Measurements from ENCODE around the gene UBALD1.

Gene UBALD1

GRCh38 chr16:4591191-4591590 is 23.5 kb downstream of the UBALD1 start:
- H3K4me2 ChIP-seq (ENCODE audit: low read depth, low read length), result no peak overlapping the region
- peaks cover 22% of the 10 kb centered on the region for H3K27me3 ChIP-seq (replicated peaks; ENCODE audit: insufficient read depth, low read length)
- no peak overlapping the region for H2AFZ ChIP-seq (ENCODE audit: low read length)
- TF ChIP-seq EZH2phosphoT487 (IDR thresholded peaks at IDR 0.05; ENCODE audit: low read length) (no peak), EZH2 (optimal IDR thresholded peaks at IDR 0.05; ENCODE audit: low read depth, low read length) (no peak), CTCF (IDR thresholded peaks at IDR 0.05; ENCODE audit: low read length) (no peak)
- no peaks in the 10 kb centered on the region for H3K9me3 ChIP-seq (replicated peaks; ENCODE audit: insufficient read depth, low read length)
- no peak overlapping the region for H3K27ac ChIP-seq (ENCODE audit: low read length)
- DNase-seq, result no peak
- no peaks in the 10 kb centered on the region for H3K79me2 ChIP-seq (ENCODE audit: low read length)
- H3K4me1 ChIP-seq (ENCODE audit: low read length), result no peaks in the 10 kb centered on the region
- H3K36me3 ChIP-seq (replicated peaks; ENCODE audit: insufficient read depth, low read length), result no peaks in the 10 kb centered on the region
- no peak overlapping the region for H3K4me3 ChIP-seq (ENCODE audit: low read length)
- H3K9me2 ChIP-seq (replicated peaks; ENCODE audit: insufficient read depth, low read length), result no peaks in the 10 kb centered on the region
- no peaks in the 10 kb centered on the region for H3F3A ChIP-seq (ENCODE audit: insufficient read depth, low read length)
- no peak overlapping the region for H3K9ac ChIP-seq (ENCODE audit: low read length)
- H4K20me1 ChIP-seq (ENCODE audit: insufficient read depth, low read length), result no peaks in the 10 kb centered on the region

GRCh38 chr16:4588961-4589360 is 25.7 kb downstream of the UBALD1 start:
- TF ChIP-seq EZH2 (optimal IDR thresholded peaks at IDR 0.05; ENCODE audit: low read depth, low read length) (no peak), CTCF (IDR thresholded peaks at IDR 0.05; ENCODE audit: low read length) (no peak)

DNA sequence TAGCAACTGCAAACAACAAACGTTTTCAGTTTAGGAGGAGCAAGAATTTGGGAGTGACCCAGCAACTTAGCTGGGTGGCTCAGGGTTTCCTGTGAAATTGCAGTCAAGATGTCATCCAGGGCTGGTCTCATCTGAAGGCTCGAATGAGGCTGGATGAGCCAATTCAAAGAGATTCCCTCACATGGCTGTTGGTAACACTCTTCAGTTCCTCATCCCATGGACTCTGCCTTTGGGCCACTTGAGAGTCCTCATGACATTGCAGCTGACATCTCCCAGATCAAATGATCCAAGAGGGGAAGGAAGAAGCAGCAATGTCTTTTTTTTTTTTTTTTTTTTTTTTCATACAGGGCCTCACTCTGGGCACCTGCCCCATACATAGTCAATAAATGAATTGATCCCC is 26.3 kb downstream of the UBALD1 start:
- H3K27me3 ChIP-seq (replicated peaks; ENCODE audit: insufficient read depth, low read length), result no peaks in the 10 kb centered on the region
- no peak for DNase-seq
- TF ChIP-seq EZH2 (optimal IDR thresholded peaks at IDR 0.05; ENCODE audit: low read depth, low read length) (no peak), EZH2phosphoT487 (IDR thresholded peaks at IDR 0.05; ENCODE audit: low read length) (no peak), CTCF (IDR thresholded peaks at IDR 0.05; ENCODE audit: low read length) (no peak)
- no peak overlapping the region for H3K27ac ChIP-seq (ENCODE audit: low read length)
- no peak overlapping the region for H3K4me2 ChIP-seq (ENCODE audit: low read depth, low read length)
- no peaks in the 10 kb centered on the region for H3K4me1 ChIP-seq (ENCODE audit: low read length)
- no peaks in the 10 kb centered on the region for H3K79me2 ChIP-seq (ENCODE audit: low read length)
- no peaks in the 10 kb centered on the region for H3F3A ChIP-seq (ENCODE audit: insufficient read depth, low read length)
- H2AFZ ChIP-seq (ENCODE audit: low read length), result no peak overlapping the region
- no peaks in the 10 kb centered on the region for H4K20me1 ChIP-seq (ENCODE audit: insufficient read depth, low read length)
- no peaks in the 10 kb centered on the region for H3K9me2 ChIP-seq (replicated peaks; ENCODE audit: insufficient read depth, low read length)
- H3K9me3 ChIP-seq (replicated peaks; ENCODE audit: insufficient read depth, low read length), result no peaks in the 10 kb centered on the region
- no peak overlapping the region for H3K9ac ChIP-seq (ENCODE audit: low read length)
- H3K36me3 ChIP-seq (replicated peaks; ENCODE audit: insufficient read depth, low read length), result no peaks in the 10 kb centered on the region
- no peak overlapping the region for H3K4me3 ChIP-seq (ENCODE audit: low read length)

More at GRCh38 chr16:4588961-4589360, 25.7 kb downstream of the UBALD1 start:
- no peaks in the 10 kb centered on the region for H3K9me2 ChIP-seq (replicated peaks; ENCODE audit: insufficient read depth, low read length)
- no peak for DNase-seq
- H3K36me3 ChIP-seq (replicated peaks; ENCODE audit: insufficient read depth, low read length), result no peaks in the 10 kb centered on the region
- H3K27ac ChIP-seq (ENCODE audit: low read length), result no peak overlapping the region
- no peak overlapping the region for H3K4me2 ChIP-seq (ENCODE audit: low read depth, low read length)
- H4K20me1 ChIP-seq (ENCODE audit: insufficient read depth, low read length), result no peaks in the 10 kb centered on the region
- no peaks in the 10 kb centered on the region for H3K4me1 ChIP-seq (ENCODE audit: low read length)
- H3K27me3 ChIP-seq (replicated peaks; ENCODE audit: insufficient read depth, low read length), result peaks cover 1% of the 10 kb centered on the region; the same call in 1 of the 2 replicates
- H3K9ac ChIP-seq (ENCODE audit: low read length), result no peak overlapping the region
- H3F3A ChIP-seq (ENCODE audit: insufficient read depth, low read length), result no peaks in the 10 kb centered on the region
- no peaks in the 10 kb centered on the region for H3K9me3 ChIP-seq (replicated peaks; ENCODE audit: insufficient read depth, low read length)
- H3K4me3 ChIP-seq (ENCODE audit: low read length), result no peak overlapping the region
- H3K79me2 ChIP-seq (ENCODE audit: low read length), result no peaks in the 10 kb centered on the region
- H2AFZ ChIP-seq (ENCODE audit: low read length), result no peak overlapping the region
